Measurements from ENCODE around the gene MME.
"Not testable (repeated sequence)": the region's sequence is repeated elsewhere in the genome, so short reads cannot be mapped to it uniquely, and the experiment has no call there.

Gene MME

GRCh38 chr3:155194973-155195957 lies 115.1 kb downstream of the MME start:
- no peak for DNase-seq

GRCh38 chr3:155196131-155197021 lies 116.3 kb downstream of the MME start:
- no peak for DNase-seq

DNA sequence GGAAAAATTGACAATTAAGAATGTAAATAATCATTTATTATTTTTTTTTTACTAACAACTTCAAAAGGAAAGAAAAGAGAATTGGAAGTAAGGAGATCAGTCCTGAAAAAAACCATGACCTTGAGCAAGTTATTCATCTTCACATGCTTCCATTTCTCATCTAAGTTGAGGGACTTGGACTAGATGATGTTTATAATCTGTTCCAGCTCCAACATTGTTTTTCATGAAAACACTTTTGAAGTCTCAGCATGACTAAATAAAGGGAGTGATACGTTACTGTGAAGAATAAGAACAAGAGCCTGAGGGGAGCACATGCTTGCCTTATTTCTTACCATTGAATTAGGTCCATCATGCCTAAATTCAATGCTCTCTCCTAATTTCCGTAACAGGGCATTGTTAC lies 117.7 kb downstream of the MME start:
- DNase-seq: no peak

GRCh38 chr3:155202626-155203025 lies 122.5 kb downstream of the MME start:
- DNase-seq: no peak

GRCh38 chr3:155204851-155205250 lies 124.7 kb downstream of the MME start:
- DNase-seq: no peak

GRCh38 chr3:155208183-155208800 lies 128.2 kb downstream of the MME start:
- no peak for DNase-seq

DNA sequence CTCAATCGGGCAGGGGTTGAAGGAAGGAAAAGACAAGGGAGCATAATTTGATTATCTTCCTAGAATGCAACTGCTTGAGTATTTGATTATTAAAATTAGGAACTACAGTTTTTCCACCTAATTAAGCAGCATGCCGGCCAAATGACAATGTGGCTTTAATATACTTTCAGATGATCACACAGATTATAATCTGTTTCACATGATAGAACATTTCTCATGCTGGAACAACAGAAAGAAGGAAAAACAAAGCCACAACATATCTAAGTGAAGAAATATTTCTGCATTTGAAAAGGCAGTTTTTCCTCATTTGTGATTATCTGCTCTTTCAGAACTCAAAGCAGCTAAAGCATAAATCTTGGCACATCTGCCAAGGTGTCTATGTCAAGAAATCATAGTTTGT lies 130.6 kb downstream of the MME start:
- DNase-seq: no peak

DNA sequence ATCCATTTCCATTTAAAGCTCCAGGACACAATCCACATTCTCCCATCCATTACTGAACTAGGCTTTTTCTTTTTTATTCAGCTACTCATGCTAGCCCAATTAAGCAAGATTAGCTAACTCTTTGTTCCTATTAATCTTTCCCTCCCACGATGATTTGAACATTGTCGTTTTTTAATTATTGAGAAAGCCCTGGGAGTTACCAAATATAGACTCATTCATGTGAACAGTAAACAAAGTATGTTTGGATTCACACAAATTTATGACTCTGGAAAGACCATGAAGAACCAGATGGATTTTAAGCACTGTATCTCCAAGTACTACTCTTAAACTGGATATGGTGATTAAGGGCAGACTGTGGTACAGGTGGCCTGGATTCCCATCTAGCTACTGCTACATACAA lies 131.1 kb downstream of the MME start:
- no peak for DNase-seq

DNA sequence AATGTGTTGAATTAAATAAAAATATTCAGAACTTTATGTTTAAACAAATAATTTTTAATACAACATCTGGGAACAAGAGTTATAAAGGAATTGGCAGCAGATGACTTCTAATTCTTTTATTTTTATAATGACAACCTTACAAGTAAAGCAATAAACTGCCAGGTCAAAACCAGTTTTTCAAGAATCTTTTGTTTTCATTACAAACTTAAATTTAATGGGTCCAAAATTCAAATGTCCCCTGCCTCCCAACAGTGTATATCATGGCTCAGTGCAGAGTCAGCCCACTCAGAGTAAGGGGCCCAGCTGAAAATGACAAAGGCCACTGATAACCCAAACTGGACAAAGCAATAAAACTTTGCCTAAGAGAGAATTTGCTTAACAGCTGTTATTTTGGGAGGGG lies 131.8 kb downstream of the MME start:
- no peak for DNase-seq

DNA sequence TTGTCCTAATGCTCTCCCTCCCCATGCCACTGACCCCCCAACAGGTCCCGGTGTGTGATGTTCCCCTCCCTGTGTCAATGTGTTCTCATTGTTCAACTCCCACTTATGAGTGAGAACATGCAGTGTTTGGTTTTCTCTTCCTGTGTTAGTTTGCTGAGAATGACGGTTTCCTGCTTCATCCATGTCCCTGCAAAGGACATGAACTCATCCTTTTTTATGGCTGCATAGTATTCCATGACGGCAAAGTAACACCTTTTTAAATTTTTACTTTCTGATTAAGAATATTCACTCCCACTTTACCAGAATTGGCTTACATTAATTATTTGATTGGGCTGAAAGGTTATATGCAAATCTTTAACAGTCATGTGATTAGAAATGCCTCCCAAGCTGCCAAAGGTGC lies 135.9 kb downstream of the MME start:
- DNase-seq: not testable (repeated sequence)

- no peak for DNase-seq
Observed at GRCh38 chr3:155217591-155217990, 137.5 kb downstream of the MME start.

DNA sequence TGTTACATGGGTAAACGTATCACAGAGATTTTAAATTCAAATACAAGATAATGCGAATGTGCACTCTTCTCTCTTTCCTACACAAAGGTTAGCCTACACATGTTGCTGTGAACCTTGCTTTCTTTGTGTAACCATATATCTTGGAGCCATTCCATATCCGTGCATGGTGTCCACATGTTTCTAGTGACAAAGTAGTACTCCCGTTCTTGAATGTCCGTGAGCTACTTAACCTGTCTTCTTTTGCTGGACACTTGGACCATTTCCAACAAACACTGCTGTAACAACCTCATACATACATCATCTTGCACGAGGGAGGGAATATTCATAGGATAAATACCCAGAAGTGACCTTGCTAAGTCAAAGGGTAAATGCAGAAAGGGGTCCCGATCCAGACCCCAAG lies 138.3 kb downstream of the MME start:
- DNase-seq: no peak

GRCh38 chr3:155219106-155219505 lies 139.0 kb downstream of the MME start:
- no peak for DNase-seq

GRCh38 chr3:155225417-155225816 lies 145.3 kb downstream of the MME start:
- DNase-seq: no peak

DNA sequence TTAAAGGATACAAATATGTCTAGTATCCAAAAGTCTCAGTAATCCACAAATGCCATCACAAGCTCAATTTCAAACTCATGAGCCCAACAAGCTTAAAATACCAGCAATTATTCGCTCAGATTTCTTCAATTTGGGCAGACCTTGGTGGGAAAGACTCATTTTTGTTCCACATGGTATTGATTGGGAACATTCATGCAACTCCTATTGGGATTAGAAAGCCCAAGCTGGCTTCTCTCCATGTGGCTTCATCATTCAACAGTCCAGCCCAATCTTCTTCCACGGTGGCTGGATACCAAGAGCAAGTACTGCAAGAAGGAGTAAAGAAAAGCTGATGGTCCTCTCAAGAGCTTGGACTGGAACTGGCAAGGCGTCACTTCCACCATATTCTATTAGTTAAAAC lies 147.0 kb downstream of the MME start:
- no peak for DNase-seq

GRCh38 chr3:155228676-155229075 lies 148.6 kb downstream of the MME start:
- DNase-seq: no peak

DNA sequence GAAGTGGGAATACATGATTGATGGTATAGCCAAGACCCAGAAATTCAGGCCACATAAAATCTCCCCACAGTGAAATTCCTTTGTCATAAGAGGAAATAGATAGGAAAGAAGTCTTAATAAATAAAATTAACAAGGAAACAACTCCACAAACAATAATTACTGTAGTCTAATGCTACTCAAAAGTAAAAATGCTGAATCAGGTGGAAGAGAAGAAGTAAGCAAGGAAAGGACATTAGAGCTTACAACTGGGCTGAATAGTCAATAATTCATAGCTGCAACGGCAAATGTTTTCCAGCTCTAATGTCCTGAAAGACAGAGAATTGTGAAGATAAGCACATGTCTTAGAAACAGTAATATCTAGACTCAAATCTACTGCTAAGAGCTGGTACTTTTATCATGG lies 149.0 kb downstream of the MME start:
- no peak for DNase-seq

DNA sequence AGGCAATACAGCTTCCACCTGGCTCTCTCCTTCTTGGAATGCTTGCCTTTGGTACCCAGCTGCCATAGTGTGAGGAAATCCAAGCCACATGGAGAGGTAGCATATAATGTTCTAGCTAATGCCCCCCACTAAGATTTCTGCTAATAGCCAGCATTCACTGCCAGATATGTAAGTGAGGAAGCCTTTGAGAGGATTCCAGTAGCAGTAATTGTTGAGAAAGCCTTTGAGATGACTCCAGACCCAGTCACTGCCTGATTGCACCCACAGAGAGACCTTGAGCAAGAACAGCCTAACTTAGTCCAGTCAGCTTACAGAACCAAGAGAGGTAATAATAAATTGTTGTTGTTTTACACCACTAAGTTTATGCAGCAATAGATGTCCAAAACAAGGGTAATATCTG lies 150.3 kb downstream of the MME start:
- DNase-seq: no peak

DNA sequence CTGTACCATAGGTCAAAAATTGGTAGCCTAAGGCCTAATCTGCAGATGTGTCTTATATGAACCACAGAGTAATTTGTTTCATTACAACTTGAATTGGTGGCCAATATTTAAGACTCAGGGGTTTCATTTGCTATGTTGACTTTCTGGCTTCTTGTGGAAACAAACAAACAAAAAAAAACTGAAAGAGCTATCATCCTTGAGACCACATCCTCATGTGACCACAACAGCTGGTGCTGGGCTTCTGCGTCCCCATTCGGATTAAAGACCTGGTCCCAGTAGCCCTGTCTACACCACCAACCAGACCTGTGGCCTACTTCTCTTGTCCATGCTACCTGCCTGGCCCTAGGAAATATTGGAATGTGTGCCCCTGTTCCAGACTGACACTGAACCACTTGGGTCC lies 151.7 kb downstream of the MME start:
- no peak for DNase-seq

- DNase-seq: no peak
Observed at GRCh38 chr3:155232605-155233004, 152.5 kb downstream of the MME start.

DNA sequence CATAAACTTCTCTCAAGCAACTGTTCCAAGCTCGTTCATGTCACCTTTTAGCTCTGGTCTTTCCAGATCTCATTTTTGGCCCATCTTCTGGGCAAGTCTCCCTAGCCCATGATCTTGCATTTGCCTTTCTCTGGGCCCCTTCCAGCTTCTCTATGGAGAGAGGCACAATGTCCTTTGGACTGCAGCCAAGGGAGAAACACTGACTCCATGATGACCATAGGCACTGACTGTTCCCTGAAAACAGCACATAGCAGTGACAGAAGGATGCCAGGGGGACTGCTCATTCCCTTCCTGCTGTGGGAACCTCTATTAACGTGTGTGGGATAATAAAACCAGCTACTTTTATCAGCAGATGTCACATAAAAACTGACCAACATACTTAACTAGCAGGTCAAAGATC lies 153.1 kb downstream of the MME start:
- no peak for DNase-seq

All from hippocampal formation (tissue), 2 donors.